ENCODE data around the gene CACNA1B.
"Not testable (repeated sequence)": the region's sequence is repeated elsewhere in the genome, so short reads cannot be mapped to it uniquely, and the experiment has no call there.

The CACNA1B gene

GRCh38 chr9:137877506-137878122, at the start of gene CACNA1B:
Gene CACNA1B (plus strand): TSS chr9:137877782. CDS start chr9:137877934, 152 bp downstream.
- H3K36me3 Mint-ChIP-seq (ENCODE audit: low read depth); H3K27me3 Mint-ChIP-seq (ENCODE audit: low read depth); H3K9me3 Mint-ChIP-seq; H3K27ac Mint-ChIP-seq; H3K4me3 Mint-ChIP-seq; H3K4me1 Mint-ChIP-seq (ENCODE audit: low read depth): not testable (repeated sequence)

DNA sequence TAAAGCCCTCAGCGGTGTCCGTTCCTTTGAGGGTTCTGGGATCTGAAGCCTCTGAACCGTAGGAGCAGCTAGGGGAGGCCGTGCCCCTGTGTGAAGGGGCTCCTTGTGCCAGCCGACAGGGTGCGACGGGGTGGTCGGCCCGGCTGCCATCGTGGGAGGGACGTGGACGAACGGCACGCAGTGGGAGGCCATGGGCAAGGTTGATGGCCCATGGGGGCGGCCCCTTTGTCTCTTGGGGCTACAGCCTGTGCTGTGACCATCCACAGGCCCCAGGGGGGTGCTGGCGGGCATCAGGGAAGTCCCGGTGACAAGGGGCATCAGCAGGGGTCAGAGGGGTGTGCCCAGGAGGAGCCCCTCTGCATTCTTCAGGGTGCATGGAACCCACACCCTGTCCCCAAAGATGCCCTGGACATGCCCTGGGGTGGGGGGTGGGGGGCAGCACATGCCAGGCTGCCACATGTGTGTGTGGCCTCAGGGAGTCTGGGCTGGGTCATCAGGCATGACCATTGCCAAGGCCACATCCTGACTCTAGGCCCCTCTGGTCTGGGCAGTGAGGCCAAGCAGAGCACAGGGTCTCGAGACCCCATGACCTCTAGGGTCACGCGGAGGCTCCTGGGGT, 49.6 kb upstream of the CACNA1B start:
- H3K9me3 Mint-ChIP-seq = no peaks in the 10 kb centered on the region
- H3K36me3 Mint-ChIP-seq (ENCODE audit: low read depth) = peaks cover 31% of the 10 kb centered on the region

GRCh38 chr9:137828527-137829259, 48.9 kb upstream of the CACNA1B start:
- no peaks in the 10 kb centered on the region for H3K27me3 Mint-ChIP-seq (ENCODE audit: low read depth)
- no peaks in the 10 kb centered on the region for H3K9me3 Mint-ChIP-seq
- no peak overlapping the region for H3K4me3 Mint-ChIP-seq
- H3K4me1 Mint-ChIP-seq (ENCODE audit: low read depth) = no peaks in the 10 kb centered on the region
- H3K27ac Mint-ChIP-seq = no peak overlapping the region
- peaks cover 30% of the 10 kb centered on the region for H3K36me3 Mint-ChIP-seq (ENCODE audit: low read depth)

More for the DNA sequence above, 49.6 kb upstream of the CACNA1B start:
- H3K4me3 Mint-ChIP-seq = no peak overlapping the region
- H3K27me3 Mint-ChIP-seq (ENCODE audit: low read depth) = no peaks in the 10 kb centered on the region
- no peaks in the 10 kb centered on the region for H3K4me1 Mint-ChIP-seq (ENCODE audit: low read depth)
- H3K27ac Mint-ChIP-seq = no peak overlapping the region

GRCh38 chr9:137829260-137829996, 48.2 kb upstream of the CACNA1B start:
- H3K9me3 Mint-ChIP-seq = no peaks in the 10 kb centered on the region
- no peak overlapping the region for H3K27ac Mint-ChIP-seq
- peaks cover 22% of the 10 kb centered on the region for H3K36me3 Mint-ChIP-seq (ENCODE audit: low read depth)
- no peak overlapping the region for H3K4me3 Mint-ChIP-seq
- H3K27me3 Mint-ChIP-seq (ENCODE audit: low read depth) = no peaks in the 10 kb centered on the region
- no peaks in the 10 kb centered on the region for H3K4me1 Mint-ChIP-seq (ENCODE audit: low read depth)

- no peaks in the 10 kb centered on the region for H3K27me3 Mint-ChIP-seq (ENCODE audit: low read depth)
- no peaks in the 10 kb centered on the region for H3K4me1 Mint-ChIP-seq (ENCODE audit: low read depth)
- no peaks in the 10 kb centered on the region for H3K9me3 Mint-ChIP-seq
- H3K4me3 Mint-ChIP-seq = no peak overlapping the region
- H3K27ac Mint-ChIP-seq = no peak overlapping the region
- H3K36me3 Mint-ChIP-seq (ENCODE audit: low read depth) = no peaks in the 10 kb centered on the region
These were observed 45.3 kb upstream of the CACNA1B start for GRCh38 chr9:137832191-137832700.

- no peaks in the 10 kb centered on the region for H3K27me3 Mint-ChIP-seq (ENCODE audit: low read depth)
- H3K4me1 Mint-ChIP-seq (ENCODE audit: low read depth) = no peaks in the 10 kb centered on the region
- no peak overlapping the region for H3K27ac Mint-ChIP-seq
- H3K9me3 Mint-ChIP-seq = no peaks in the 10 kb centered on the region
- H3K36me3 Mint-ChIP-seq (ENCODE audit: low read depth) = no peaks in the 10 kb centered on the region
- no peak overlapping the region for H3K4me3 Mint-ChIP-seq
These were observed 44.6 kb upstream of the CACNA1B start for GRCh38 chr9:137832830-137833590.

GRCh38 chr9:137833721-137834613, 43.6 kb upstream of the CACNA1B start:
- no peak overlapping the region for H3K4me3 Mint-ChIP-seq
- H3K27me3 Mint-ChIP-seq (ENCODE audit: low read depth) = no peaks in the 10 kb centered on the region
- no peak overlapping the region for H3K27ac Mint-ChIP-seq
- H3K36me3 Mint-ChIP-seq (ENCODE audit: low read depth) = peaks cover 2% of the 10 kb centered on the region
- no peaks in the 10 kb centered on the region for H3K4me1 Mint-ChIP-seq (ENCODE audit: low read depth)
- no peaks in the 10 kb centered on the region for H3K9me3 Mint-ChIP-seq

GRCh38 chr9:137834846-137835546, 42.6 kb upstream of the CACNA1B start:
- Mint-ChIP-seq H3K4me1 (ENCODE audit: low read depth) (no peaks in the 10 kb centered on the region), H3K27ac (no peak overlapping the region), H3K4me3 (no peak overlapping the region), H3K27me3 (ENCODE audit: low read depth) (no peaks in the 10 kb centered on the region), H3K9me3 (no peaks in the 10 kb centered on the region), H3K36me3 (ENCODE audit: low read depth) (peaks cover 2% of the 10 kb centered on the region)

DNA sequence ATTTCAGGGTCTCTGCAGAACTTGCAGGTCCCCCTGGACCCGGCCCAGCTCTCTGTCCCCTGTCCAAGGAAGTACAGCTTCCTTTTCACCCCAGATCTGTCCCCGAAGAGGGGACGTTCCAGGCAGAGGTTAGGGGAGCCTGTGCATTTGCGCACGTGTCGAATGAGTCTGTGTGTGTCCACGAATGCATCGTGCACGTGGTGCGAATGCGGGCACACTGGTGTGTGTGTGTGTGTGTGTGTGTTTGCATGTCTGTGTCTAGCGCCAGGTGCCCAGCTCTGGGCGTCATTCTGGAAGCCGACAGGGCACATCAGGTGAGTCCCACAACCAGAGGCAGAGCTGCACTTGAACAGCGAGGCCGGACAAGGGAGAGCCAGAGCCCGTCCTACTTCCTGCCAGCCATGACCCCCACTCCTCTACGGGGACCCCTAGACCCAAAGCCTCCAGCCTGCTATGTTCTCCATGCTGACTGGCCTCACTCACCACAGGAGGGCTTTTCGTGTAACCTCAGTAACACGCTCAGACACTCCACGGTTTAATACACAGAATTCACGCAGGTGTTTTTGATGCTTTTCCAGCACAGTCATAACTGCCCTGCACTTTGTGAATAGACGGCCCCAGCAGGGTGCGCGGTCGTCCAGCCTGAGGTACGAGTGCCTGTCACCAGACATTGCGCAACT, 41.3 kb upstream of the CACNA1B start:
- Mint-ChIP-seq H3K27ac (no peak overlapping the region), H3K4me3 (no peak overlapping the region)

GRCh38 chr9:137836831-137837241, 40.7 kb upstream of the CACNA1B start:
- H3K4me1 Mint-ChIP-seq (ENCODE audit: low read depth) = no peaks in the 10 kb centered on the region
- H3K4me3 Mint-ChIP-seq = no peak overlapping the region
- H3K27ac Mint-ChIP-seq = no peak overlapping the region
- no peaks in the 10 kb centered on the region for H3K27me3 Mint-ChIP-seq (ENCODE audit: low read depth)
- no peaks in the 10 kb centered on the region for H3K9me3 Mint-ChIP-seq
- H3K36me3 Mint-ChIP-seq (ENCODE audit: low read depth) = peaks cover 2% of the 10 kb centered on the region

More for the DNA sequence above, 41.3 kb upstream of the CACNA1B start:
- no peaks in the 10 kb centered on the region for H3K9me3 Mint-ChIP-seq
- H3K4me1 Mint-ChIP-seq (ENCODE audit: low read depth) = no peaks in the 10 kb centered on the region
- no peaks in the 10 kb centered on the region for H3K27me3 Mint-ChIP-seq (ENCODE audit: low read depth)
- H3K36me3 Mint-ChIP-seq (ENCODE audit: low read depth) = peaks cover 2% of the 10 kb centered on the region

GRCh38 chr9:137837345-137838278, 40.0 kb upstream of the CACNA1B start:
- no peaks in the 10 kb centered on the region for H3K4me1 Mint-ChIP-seq (ENCODE audit: low read depth)
- peaks cover 2% of the 10 kb centered on the region for H3K36me3 Mint-ChIP-seq (ENCODE audit: low read depth)
- H3K4me3 Mint-ChIP-seq = no peak overlapping the region

More at GRCh38 chr9:137837345-137838278, 40.0 kb upstream of the CACNA1B start:
- H3K27me3 Mint-ChIP-seq (ENCODE audit: low read depth) = no peaks in the 10 kb centered on the region
- no peak overlapping the region for H3K27ac Mint-ChIP-seq
- H3K9me3 Mint-ChIP-seq = no peaks in the 10 kb centered on the region
